HepG2 (cell line): ENCODE measurements around the gene AMIGO3. TPM values are rescaled to one million over a fixed set of nuclear protein-coding genes. Genes with fewer than 3 reads are reported as not detected.

ENCODE experiments used
- CBX1 ChIP-seq: IDR thresholded peaks from one replicate; pipeline ENCODE4 v1.6.1; 2016; ENCODE audit warnings: antibody characterized with exemption, low read depth
- DNMT1 ChIP-seq: sonication (generic); formaldehyde crosslinking; IDR thresholded peaks from 2 replicates; pipeline ENCODE4 v1.5.1; 2020; ENCODE audit warnings: mild to moderate bottlenecking, missing genetic modification reagents
- EED ChIP-seq: sonication (generic); formaldehyde crosslinking; IDR thresholded peaks from 2 replicates; pipeline ENCODE4 v1.5.0; 2020; ENCODE audit warnings: mild to moderate bottlenecking, missing genetic modification reagents
- EP300 ChIP-seq, 3 experiments: sonication (generic) in 1 of 3; formaldehyde crosslinking in 1 of 3; IDR thresholded peaks; 2 replicates each; pipeline versions ENCODE4 v1.5.1 to v1.6.1; 2011 to 2020; ENCODE audit warnings: low read depth in 2 of 3, low read length in 2 of 3, borderline replicate concordance in 1 of 3, improper control_type of control experiment in 1 of 3, mild to moderate bottlenecking in 1 of 3, missing genetic modification reagents in 1 of 3, moderate library complexity in 1 of 3
- HMG20B ChIP-seq: conservative IDR thresholded peaks from 2 replicates; pipeline ENCODE4 v1.6.1; 2016; ENCODE audit warnings: missing genetic modification reagents, missing compliant biosample characterization
- MAZ ChIP-seq, 2 experiments: sonication (generic) in 1 of 2; formaldehyde crosslinking in 1 of 2; IDR thresholded peaks; 2 replicates each; pipeline versions ENCODE4 v1.5.0 to v1.6.1; 2012 to 2020; ENCODE audit warnings: low read depth in 2 of 2, mild to moderate bottlenecking in 2 of 2, borderline replicate concordance in 1 of 2, improper control_type of control experiment in 1 of 2, low read length in 1 of 2, missing genetic modification reagents in 1 of 2, moderate library complexity in 1 of 2
- SIN3A ChIP-seq: IDR thresholded peaks from 2 replicates; pipeline ENCODE4 v1.6.1; 2011; ENCODE audit warnings: low read depth, mild to moderate bottlenecking, control low read depth, low read length, borderline replicate concordance
- SIX4 ChIP-seq: sonication (generic); formaldehyde crosslinking; IDR thresholded peaks from 2 replicates; pipeline ENCODE4 v1.4.0; 2020; ENCODE audit warnings: missing genetic modification reagents
- SP140L ChIP-seq: sonication (generic); formaldehyde crosslinking; IDR thresholded peaks from 2 replicates; pipeline ENCODE4 v1.4.0; 2020; ENCODE audit warnings: missing genetic modification reagents, borderline replicate concordance
- ZIK1 ChIP-seq: sonication (generic); formaldehyde crosslinking; IDR thresholded peaks from 2 replicates; pipeline ENCODE4 v1.5.0; 2020; ENCODE audit warnings: mild to moderate bottlenecking, low read depth, missing genetic modification reagents, borderline replicate concordance
- ZNF552 ChIP-seq: sonication (generic); formaldehyde crosslinking; IDR thresholded peaks from 2 replicates; pipeline ENCODE4 v1.9.0; 2022; ENCODE audit warnings: missing genetic modification reagents, mild to moderate bottlenecking, borderline replicate concordance
- ZNF605 ChIP-seq: sonication (generic); formaldehyde crosslinking; IDR thresholded peaks from 2 replicates; pipeline ENCODE4 v1.8.0; 2022; ENCODE audit warnings: mild to moderate bottlenecking, missing genetic modification reagents
- ZNF616 ChIP-seq: sonication (generic); formaldehyde crosslinking; IDR thresholded peaks from 2 replicates; pipeline ENCODE4 v1.5.0; 2020; ENCODE audit warnings: low read depth, mild to moderate bottlenecking, missing genetic modification reagents
- polyA plus RNA-seq, 8 experiments: library from polyadenylated mRNA; depleted of rRNA in 3 of 8; stranded (reverse) in 7 of 8; unstranded in 1 of 8; fragments of >200 nt; fragmentation: Illumina TruSeq in 4 of 8; extraction: Trizol in 4 of 8; gene quantifications; 2 replicates each; pipeline versions ENCODE4 v1.2.1 to v1.2.3, GENCODE V29; 2011 to 2016; ENCODE audit warnings: low read depth in 4 of 8, missing spikeins in 1 of 8, mixed read lengths in 1 of 8; ENCODE audit not compliant: insufficient read depth in 1 of 8
- total RNA-seq, 5 experiments: library from RNA; depleted of rRNA; stranded (reverse); fragments of >200 nt; fragmentation: Illumina TruSeq; extraction: Trizol; gene quantifications; 2 replicates each; pipeline ENCODE4 v1.2.3, GENCODE V29; 2016; ENCODE audit warnings: low read depth in 1 of 5
- TF ChIP-seq, protein P1 (sequence below): sonication (generic); formaldehyde crosslinking; IDR thresholded peaks from 2 replicates; pipeline ENCODE4 v1.9.0; 2022; ENCODE audit warnings: missing genetic modification reagents, mild to moderate bottlenecking, borderline replicate concordance
- TF ChIP-seq, protein P2 (sequence below): IDR thresholded peaks from 2 replicates; pipeline ENCODE4 v1.6.1; 2016; ENCODE audit warnings: missing compliant biosample characterization, missing genetic modification reagents, borderline replicate concordance
- TF ChIP-seq, protein P3 (sequence below): sonication (generic); formaldehyde crosslinking; IDR thresholded peaks from 2 replicates; pipeline ENCODE4 v1.8.0; 2022; ENCODE audit warnings: missing genetic modification reagents, mild to moderate bottlenecking, borderline replicate concordance
- TF ChIP-seq, protein P4 (sequence below): sonication (generic); formaldehyde crosslinking; IDR thresholded peaks from 2 replicates; pipeline ENCODE4 v1.5.0; 2020; ENCODE audit warnings: mild to moderate bottlenecking, missing genetic modification reagents

Gene AMIGO3
- total and polyA plus RNA-seq, 2 of the 13 experiments (the other 11 are each of a cell fraction or from before 2014, with no cell fraction given), result 0.35 TPM; not detected in 1

DNA sequence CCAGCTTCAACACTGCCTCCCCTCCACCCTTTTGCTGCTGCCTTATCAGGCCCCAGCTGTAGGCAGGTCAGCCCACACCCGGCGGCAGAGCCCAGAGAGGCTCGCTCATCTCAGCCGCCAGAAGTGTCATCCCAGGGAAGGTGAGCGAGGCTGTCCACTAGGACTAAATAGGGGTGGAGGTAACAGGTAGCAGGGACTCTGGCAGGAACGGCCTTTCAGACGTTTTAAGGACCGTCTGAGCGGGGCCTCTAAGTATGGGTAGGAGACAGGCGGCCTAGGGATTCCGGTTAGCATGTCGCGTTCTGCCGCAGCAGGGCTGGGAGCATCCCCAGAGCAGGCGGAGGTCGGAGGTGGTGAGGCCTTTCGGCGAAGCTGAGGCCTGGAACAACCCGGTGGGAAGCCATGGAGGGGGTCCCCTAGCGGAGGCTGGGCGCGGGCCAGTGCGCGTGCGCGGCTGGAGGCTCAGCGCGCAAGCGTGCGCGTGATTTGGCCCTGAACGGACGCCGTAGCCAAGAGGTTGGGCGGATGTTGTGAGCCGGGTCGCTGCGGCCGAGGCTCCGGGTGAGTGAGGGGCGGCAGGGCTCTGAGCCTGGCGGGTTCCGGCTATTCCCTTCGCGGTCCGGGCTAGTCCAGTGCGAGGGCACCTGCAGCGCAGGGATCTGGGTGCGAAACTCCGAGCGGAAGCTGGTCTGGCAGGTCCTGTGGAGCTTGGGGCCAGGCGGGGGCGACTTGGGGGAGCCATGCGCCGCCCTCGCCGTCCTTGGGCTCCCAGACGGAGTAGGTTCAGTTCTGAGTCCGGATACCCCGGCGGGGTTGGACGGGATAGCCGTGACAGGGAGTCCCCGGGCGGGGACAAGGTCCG is 30.2 kb downstream of the AMIGO3 start, which contains the start of the genes MST1 and RNF123 (continued):
- TF ChIP-seq, protein P1, sequence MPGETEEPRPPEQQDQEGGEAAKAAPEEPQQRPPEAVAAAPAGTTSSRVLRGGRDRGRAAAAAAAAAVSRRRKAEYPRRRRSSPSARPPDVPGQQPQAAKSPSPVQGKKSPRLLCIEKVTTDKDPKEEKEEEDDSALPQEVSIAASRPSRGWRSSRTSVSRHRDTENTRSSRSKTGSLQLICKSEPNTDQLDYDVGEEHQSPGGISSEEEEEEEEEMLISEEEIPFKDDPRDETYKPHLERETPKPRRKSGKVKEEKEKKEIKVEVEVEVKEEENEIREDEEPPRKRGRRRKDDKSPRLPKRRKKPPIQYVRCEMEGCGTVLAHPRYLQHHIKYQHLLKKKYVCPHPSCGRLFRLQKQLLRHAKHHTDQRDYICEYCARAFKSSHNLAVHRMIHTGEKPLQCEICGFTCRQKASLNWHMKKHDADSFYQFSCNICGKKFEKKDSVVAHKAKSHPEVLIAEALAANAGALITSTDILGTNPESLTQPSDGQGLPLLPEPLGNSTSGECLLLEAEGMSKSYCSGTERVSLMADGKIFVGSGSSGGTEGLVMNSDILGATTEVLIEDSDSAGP, result peak; percentile 76; the same call in 1 of the 2 replicates
- peak; percentile 73; the same call in 1 of the 2 replicates for TF ChIP-seq DNMT1 (CRISPR knock-in tag)
- TF ChIP-seq EED (CRISPR knock-in tag), result peak; percentile 28; the same call in 1 of the 2 replicates
- TF ChIP-seq EP300 (IDR thresholded peaks at IDR 0.05; ENCODE audit: low read depth in 2 of 2, low read length in 2 of 2), result no peak
- TF ChIP-seq EP300 (CRISPR knock-in tag; IDR thresholded peaks at IDR 0.05; ENCODE audit: borderline replicate concordance), result 0 out of 2 replicates have a peak, but pooled peaks have one; percentile 13
- TF ChIP-seq ZNF552, result peak; percentile 26; the same call in 1 of the 2 replicates
- peak; percentile 19; the same call in 1 of the 2 replicates for TF ChIP-seq SP140L
- TF ChIP-seq, protein P2, sequence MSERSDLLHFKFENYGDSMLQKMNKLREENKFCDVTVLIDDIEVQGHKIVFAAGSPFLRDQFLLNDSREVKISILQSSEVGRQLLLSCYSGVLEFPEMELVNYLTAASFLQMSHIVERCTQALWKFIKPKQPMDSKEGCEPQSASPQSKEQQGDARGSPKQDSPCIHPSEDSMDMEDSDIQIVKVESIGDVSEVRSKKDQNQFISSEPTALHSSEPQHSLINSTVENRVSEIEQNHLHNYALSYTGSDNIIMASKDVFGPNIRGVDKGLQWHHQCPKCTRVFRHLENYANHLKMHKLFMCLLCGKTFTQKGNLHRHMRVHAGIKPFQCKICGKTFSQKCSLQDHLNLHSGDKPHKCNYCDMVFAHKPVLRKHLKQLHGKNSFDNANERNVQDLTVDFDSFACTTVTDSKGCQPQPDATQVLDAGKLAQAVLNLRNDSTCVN (CRISPR knock-in tag), result peak; percentile 37; the same call in 1 of the 2 replicates
- TF ChIP-seq, protein P3, sequence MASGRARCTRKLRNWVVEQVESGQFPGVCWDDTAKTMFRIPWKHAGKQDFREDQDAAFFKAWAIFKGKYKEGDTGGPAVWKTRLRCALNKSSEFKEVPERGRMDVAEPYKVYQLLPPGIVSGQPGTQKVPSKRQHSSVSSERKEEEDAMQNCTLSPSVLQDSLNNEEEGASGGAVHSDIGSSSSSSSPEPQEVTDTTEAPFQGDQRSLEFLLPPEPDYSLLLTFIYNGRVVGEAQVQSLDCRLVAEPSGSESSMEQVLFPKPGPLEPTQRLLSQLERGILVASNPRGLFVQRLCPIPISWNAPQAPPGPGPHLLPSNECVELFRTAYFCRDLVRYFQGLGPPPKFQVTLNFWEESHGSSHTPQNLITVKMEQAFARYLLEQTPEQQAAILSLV (CRISPR knock-in tag), result peak; percentile 77; the same call in 1 of the 2 replicates
- TF ChIP-seq MAZ (IDR thresholded peaks at IDR 0.05; ENCODE audit: borderline replicate concordance, low read depth, low read length), result no peak
- peak; percentile 70 for TF ChIP-seq MAZ (CRISPR knock-in tag; IDR thresholded peaks at IDR 0.05; ENCODE audit: low read depth)
- 0 out of 2 replicates have a peak, but pooled peaks have one; percentile 42 for TF ChIP-seq ZIK1 (CRISPR knock-in tag)
- peak; percentile 58; the same call in 1 of the 2 replicates for TF ChIP-seq ZNF605 (CRISPR knock-in tag)
- TF ChIP-seq HMG20B (CRISPR knock-in tag), result no peak
- TF ChIP-seq, protein P4, sequence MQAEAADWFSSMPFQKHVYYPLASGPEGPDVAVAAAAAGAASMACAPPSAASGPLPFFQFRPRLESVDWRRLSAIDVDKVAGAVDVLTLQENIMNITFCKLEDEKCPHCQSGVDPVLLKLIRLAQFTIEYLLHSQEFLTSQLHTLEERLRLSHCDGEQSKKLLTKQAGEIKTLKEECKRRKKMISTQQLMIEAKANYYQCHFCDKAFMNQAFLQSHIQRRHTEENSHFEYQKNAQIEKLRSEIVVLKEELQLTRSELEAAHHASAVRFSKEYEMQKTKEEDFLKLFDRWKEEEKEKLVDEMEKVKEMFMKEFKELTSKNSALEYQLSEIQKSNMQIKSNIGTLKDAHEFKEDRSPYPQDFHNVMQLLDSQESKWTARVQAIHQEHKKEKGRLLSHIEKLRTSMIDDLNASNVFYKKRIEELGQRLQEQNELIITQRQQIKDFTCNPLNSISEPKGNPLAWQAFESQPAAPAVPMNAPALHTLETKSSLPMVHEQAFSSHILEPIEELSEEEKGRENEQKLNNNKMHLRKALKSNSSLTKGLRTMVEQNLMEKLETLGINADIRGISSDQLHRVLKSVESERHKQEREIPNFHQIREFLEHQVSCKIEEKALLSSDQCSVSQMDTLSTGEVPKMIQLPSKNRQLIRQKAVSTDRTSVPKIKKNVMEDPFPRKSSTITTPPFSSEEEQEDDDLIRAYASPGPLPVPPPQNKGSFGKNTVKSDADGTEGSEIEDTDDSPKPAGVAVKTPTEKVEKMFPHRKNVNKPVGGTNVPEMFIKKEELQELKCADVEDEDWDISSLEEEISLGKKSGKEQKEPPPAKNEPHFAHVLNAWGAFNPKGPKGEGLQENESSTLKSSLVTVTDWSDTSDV (CRISPR knock-in tag), result 0 out of 2 replicates have a peak, but pooled peaks have one; percentile 40
- TF ChIP-seq CBX1, result peak; percentile 58
- peak; percentile 34; the same call in 1 of the 2 replicates for TF ChIP-seq SIX4 (CRISPR knock-in tag)
- 0 out of 2 replicates have a peak, but pooled peaks have one; percentile 55 for TF ChIP-seq SIN3A
- peak; percentile 55; the same call in 1 of the 2 replicates for TF ChIP-seq ZNF616 (CRISPR knock-in tag)
